Endothelial cell (in vitro differentiated cells): ENCODE results near the gene KIAA1958. TPM values are rescaled to one million over a fixed set of nuclear protein-coding genes. Genes with fewer than 3 reads are reported as not detected.

Experiments
- DNase-seq: peaks from one replicate; pipeline ENCODE4 v3.0.0; 2021; ENCODE audit warnings: low spot score
- H3K27ac Mint-ChIP-seq: one replicate; pipeline ENCODE4 v1.8.0; 2021; ENCODE audit warnings: mixed read lengths, inconsistent platforms; ENCODE audit not compliant: unreplicated experiment
- H3K27me3 Mint-ChIP-seq: one replicate; pipeline ENCODE4 v1.8.0; 2021; ENCODE audit warnings: mild to moderate bottlenecking, moderate library complexity, mixed read lengths, inconsistent platforms; ENCODE audit not compliant: unreplicated experiment
- H3K36me3 Mint-ChIP-seq: one replicate; pipeline ENCODE4 v1.8.0; 2021; ENCODE audit warnings: mild to moderate bottlenecking, low read depth, mixed read lengths, inconsistent platforms; ENCODE audit not compliant: unreplicated experiment
- H3K4me1 Mint-ChIP-seq: one replicate; pipeline ENCODE4 v1.8.0; 2021; ENCODE audit warnings: mild to moderate bottlenecking, mixed read lengths, inconsistent platforms; ENCODE audit not compliant: unreplicated experiment
- H3K4me3 Mint-ChIP-seq: one replicate; pipeline ENCODE4 v1.8.0; 2021; ENCODE audit warnings: mild to moderate bottlenecking, mixed read lengths, inconsistent platforms; ENCODE audit not compliant: unreplicated experiment
- H3K9me3 Mint-ChIP-seq: one replicate; pipeline ENCODE4 v1.8.0; 2021; ENCODE audit warnings: mixed read lengths, inconsistent platforms; ENCODE audit not compliant: unreplicated experiment
- total RNA-seq: library from RNA; stranded (reverse); fragmentation: NEBNext Ultra II Directional; extraction: Animal tissue kit (Norgen Biotek cat#: 25700); gene quantifications from one replicate; pipeline ENCODE4 v1.2.1, GENCODE V29; 2021; ENCODE audit not compliant: unreplicated experiment
- TF ChIP-seq, protein P1 (sequence below): fragments of 200-600 bp; sonication (generic); IDR thresholded peaks from one replicate; pipeline ENCODE4 v1.5.0; 2021; ENCODE audit warnings: antibody characterized with exemption; ENCODE audit not compliant: unreplicated experiment

Gene KIAA1958
- total RNA-seq, 1 donor from 2014 or later: 15.1 TPM

DNA sequence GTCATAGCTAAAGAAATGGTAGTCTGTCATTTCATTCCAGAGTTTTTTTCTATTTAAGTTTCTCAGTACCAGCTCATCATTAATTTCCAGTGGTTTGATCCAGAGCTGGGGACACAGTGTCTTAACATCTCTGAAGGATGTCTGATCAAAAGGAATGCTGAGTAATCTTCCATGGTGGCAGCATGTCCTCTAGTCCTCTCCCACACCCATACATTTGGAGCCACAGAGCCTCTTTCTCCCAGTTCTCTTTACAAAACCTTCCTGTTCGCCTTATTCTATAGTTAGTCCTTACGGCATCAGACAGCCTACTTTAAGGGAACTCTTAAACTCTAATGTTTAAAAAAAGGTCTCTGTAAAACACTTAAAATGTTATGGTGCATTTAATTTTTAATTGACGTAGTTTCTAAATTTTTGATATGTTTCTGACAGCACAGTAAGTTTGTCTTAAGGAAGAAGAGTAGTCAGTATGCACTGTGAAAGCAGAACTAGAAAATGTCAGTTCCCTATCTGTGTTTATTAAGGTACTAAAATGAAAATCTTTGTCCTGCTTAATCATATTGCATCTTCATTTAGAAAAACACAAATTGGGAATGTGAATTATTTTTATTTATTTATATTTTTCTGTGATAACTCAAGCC is 134.5 kb downstream of the KIAA1958 start:
- Mint-ChIP-seq H3K4me3 (no peak overlapping the region), H3K36me3 (peaks cover 3% of the 10 kb centered on the region), H3K9me3 (no peaks in the 10 kb centered on the region), H3K4me1 (no peaks in the 10 kb centered on the region), H3K27me3 (no peaks in the 10 kb centered on the region), H3K27ac (no peak overlapping the region)
- TF ChIP-seq, protein P1, sequence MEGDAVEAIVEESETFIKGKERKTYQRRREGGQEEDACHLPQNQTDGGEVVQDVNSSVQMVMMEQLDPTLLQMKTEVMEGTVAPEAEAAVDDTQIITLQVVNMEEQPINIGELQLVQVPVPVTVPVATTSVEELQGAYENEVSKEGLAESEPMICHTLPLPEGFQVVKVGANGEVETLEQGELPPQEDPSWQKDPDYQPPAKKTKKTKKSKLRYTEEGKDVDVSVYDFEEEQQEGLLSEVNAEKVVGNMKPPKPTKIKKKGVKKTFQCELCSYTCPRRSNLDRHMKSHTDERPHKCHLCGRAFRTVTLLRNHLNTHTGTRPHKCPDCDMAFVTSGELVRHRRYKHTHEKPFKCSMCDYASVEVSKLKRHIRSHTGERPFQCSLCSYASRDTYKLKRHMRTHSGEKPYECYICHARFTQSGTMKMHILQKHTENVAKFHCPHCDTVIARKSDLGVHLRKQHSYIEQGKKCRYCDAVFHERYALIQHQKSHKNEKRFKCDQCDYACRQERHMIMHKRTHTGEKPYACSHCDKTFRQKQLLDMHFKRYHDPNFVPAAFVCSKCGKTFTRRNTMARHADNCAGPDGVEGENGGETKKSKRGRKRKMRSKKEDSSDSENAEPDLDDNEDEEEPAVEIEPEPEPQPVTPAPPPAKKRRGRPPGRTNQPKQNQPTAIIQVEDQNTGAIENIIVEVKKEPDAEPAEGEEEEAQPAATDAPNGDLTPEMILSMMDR: no peak
- no peak for DNase-seq

DNA sequence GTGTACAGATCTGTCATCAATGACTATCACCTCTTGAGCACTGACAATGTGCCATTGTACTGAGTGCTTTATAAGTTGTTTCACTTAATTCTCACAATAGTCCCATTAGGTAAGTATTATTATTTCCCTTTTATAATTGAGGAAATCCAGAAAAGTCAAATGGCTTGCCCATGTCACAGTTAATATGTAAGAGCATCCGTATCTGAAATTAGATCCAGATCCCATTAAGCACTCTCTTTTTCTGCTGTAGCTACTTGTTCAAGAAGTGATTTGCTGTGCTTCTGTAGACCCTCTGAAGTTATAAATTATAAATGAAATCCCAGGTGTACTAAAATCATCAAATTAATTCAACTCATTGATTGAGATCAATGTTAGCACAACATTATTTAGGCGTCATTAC is 136.6 kb downstream of the KIAA1958 start:
- Mint-ChIP-seq H3K4me1 (no peaks in the 10 kb centered on the region), H3K36me3 (peaks cover 3% of the 10 kb centered on the region), H3K9me3 (no peaks in the 10 kb centered on the region), H3K27me3 (no peaks in the 10 kb centered on the region), H3K27ac (no peak overlapping the region), H3K4me3 (no peak overlapping the region)
- no peak for DNase-seq
- TF ChIP-seq, protein P1: no peak

DNA sequence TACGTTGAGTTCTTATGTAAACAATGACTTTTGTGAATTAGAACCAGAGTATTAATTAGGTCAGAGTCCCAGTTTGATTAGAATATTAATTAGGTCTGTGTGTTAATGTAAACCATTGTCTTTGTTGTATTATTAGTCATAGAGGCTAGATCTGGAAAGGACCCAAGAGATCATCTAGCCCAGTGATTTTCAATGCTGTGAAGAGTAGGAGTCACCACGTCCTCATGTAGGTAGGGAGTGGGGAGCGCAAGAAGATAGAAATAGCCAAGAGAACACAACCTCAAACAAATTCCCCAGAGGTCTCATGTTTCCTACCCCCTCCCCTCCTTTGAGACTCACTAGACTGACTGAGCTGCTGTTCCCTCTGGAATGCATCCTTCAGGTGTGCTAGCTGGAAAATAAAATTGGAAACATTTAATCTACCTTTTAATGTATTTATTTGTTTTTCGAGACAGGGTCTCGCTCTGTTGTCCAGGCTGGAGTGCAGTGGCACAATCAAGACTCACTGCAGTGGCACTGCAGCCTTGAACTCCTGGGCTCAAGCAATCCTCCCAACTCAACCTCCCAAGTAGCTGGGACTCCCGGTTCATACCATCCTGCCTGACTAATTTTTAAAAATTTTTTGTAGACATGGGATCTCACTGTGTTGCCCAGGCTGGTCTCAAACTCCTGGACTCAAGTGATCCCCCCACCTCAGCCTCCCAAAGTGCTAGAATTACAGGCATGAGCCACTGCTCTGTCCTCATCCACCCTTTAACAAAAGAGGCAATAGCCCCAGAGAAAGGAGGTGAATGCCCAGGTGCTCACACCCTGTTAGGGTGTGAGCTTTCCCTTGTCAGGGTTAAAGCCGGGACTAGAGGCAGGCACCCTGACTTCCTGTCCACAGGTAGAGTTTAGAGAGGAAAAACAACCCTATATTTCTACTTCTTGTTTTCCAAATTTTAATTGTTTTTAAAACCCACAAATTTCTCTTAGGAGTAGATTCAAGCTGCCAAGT is 138.4 kb downstream of the KIAA1958 start:
- Mint-ChIP-seq H3K36me3 (no peaks in the 10 kb centered on the region), H3K4me1 (peaks cover 3% of the 10 kb centered on the region), H3K9me3 (no peaks in the 10 kb centered on the region), H3K27ac (no peak overlapping the region), H3K27me3 (no peaks in the 10 kb centered on the region), H3K4me3 (no peak overlapping the region)
- DNase-seq: no peak
- TF ChIP-seq, protein P1: no peak

DNA sequence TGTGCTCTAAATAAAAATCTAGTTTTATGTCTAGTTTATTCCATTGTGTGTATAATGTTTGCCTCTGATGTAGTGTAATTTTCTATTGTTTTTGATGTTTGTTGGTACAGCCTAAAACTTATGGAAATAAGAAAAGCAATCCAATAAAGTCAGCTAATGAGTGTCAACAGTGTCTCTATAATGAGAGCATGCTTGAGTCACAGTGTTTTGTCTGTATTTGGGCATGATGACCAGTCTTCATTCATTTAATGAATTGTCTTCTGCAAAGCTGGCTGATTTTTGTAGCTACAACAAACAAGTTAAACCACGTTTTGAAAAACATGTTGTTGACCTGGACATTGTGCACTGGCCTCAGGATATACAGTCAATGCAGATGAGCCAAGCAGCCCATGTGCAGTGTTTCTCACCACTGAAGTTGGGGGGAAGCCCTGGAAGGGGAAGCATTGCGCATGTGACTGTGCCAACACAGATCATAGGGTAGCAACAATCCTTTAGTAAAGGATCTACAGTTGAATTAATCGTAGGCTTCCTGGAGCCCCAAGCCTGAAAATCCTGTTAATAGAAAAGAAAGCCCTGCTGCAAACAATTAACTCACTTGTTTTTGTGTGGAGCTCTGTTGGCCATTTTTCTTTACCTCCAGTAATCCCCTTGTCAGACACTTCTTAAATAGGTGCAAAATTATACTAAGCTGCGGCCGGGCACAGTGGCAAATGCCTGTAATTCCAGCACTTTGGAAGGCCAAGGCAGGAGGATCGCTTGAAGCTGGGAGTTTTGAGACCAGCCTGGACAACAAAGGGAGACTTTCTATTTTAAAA is 143.3 kb downstream of the KIAA1958 start:
- Mint-ChIP-seq H3K9me3 (no peaks in the 10 kb centered on the region), H3K27ac (no peak overlapping the region), H3K36me3 (no peaks in the 10 kb centered on the region), H3K4me3 (no peak overlapping the region), H3K4me1 (peaks cover 5% of the 10 kb centered on the region), H3K27me3 (no peaks in the 10 kb centered on the region)
- TF ChIP-seq, protein P1: no peak
- no peak for DNase-seq
